NCI-H2196 (cell line): ENCODE measurements around the gene LAMB1.
A peak's percentile ranks its signal among the peaks of the same experiment; 100 is the strongest.

Source experiments
- DNase-seq: peaks from one replicate; lab custom pipeline; 2025; ENCODE audit not compliant: unreplicated experiment; lab: John Stamatoyannopoulos, UW

The LAMB1 gene

GRCh38 chr7:108018668-108019067 lies 15.7 kb upstream of the LAMB1 start:
- DNase-seq: no peak

- DNase-seq: peak; percentile 29
These were observed 14.8 kb upstream of the LAMB1 start for GRCh38 chr7:108017776-108018151.

- DNase-seq: peak; percentile 50
These were observed 14.1 kb upstream of the LAMB1 start for GRCh38 chr7:108016841-108017775.

GRCh38 chr7:108015740-108016139 lies 12.8 kb upstream of the LAMB1 start:
- DNase-seq: no peak

- DNase-seq: no peak
These were observed 12.1 kb upstream of the LAMB1 start for GRCh38 chr7:108014747-108015682.

- no peak for DNase-seq
These were observed 11.3 kb upstream of the LAMB1 start for GRCh38 chr7:108014215-108014614.

- no peak for DNase-seq
These were observed 9.8 kb upstream of the LAMB1 start for GRCh38 chr7:108012499-108013430.

GRCh38 chr7:108010377-108010776 lies 7.4 kb upstream of the LAMB1 start:
- no peak for DNase-seq

- DNase-seq: no peak
These were observed 6.9 kb upstream of the LAMB1 start for GRCh38 chr7:108009873-108010272.

GRCh38 chr7:108008827-108009226 lies 5.9 kb upstream of the LAMB1 start:
- no peak for DNase-seq

- no peak for DNase-seq
These were observed 5.3 kb upstream of the LAMB1 start for GRCh38 chr7:108008240-108008639.

GRCh38 chr7:108007762-108008161 lies 4.8 kb upstream of the LAMB1 start:
- no peak for DNase-seq

- no peak for DNase-seq
These were observed 4.3 kb upstream of the LAMB1 start for GRCh38 chr7:108007261-108007660.

- no peak for DNase-seq
These were observed 1.5 kb upstream of the LAMB1 start for GRCh38 chr7:108004220-108005142.

GRCh38 chr7:108003599-108003935 lies 606 bp upstream of the LAMB1 start:
- DNase-seq: no peak

GRCh38 chr7:108001764-108002725 lies 916 bp downstream of the LAMB1 start:
- no peak for DNase-seq

- no peak for DNase-seq
These were observed 1.8 kb downstream of the LAMB1 start for GRCh38 chr7:108000875-108001763.
